NCI-H226 (cell line): ENCODE measurements around the gene ARHGAP33.
A peak's percentile ranks its signal among the peaks of the same experiment; 100 is the strongest.

Experiments
- DNase-seq: peaks from one replicate; pipeline ENCODE4 v3.0.0-alpha.2; 2015

Gene ARHGAP33

GRCh38 chr19:35739275-35740107 is 35.9 kb upstream of the ARHGAP33 start:
- no peak for DNase-seq

- DNase-seq: no peak
Observed at GRCh38 chr19:35740108-35740422, 35.3 kb upstream of the ARHGAP33 start.

- DNase-seq: peak; percentile 97
Observed at GRCh38 chr19:35740423-35741202, 34.8 kb upstream of the ARHGAP33 start.

GRCh38 chr19:35741203-35741515 is 34.2 kb upstream of the ARHGAP33 start:
- DNase-seq: no peak

- DNase-seq: no peak
Observed at GRCh38 chr19:35742121-35742724, 33.1 kb upstream of the ARHGAP33 start, which contains the start of gene IGFLR1. IGFLR1 (minus strand) TSS chr19:35742452; CDS start chr19:35741180, 1,272 bp downstream.

GRCh38 chr19:35743640-35744429 is 31.5 kb upstream of the ARHGAP33 start:
- no peak for DNase-seq

- DNase-seq: peak; percentile 90
Observed at GRCh38 chr19:35744430-35745327, 30.7 kb upstream of the ARHGAP33 start.

GRCh38 chr19:35745328-35746086 is 29.9 kb upstream of the ARHGAP33 start, which contains the start of the genes PSENEN and U2AF1L4:
PSENEN (plus strand) TSS chr19:35745651; CDS start chr19:35745931, 280 bp downstream.
U2AF1L4 (minus strand) TSS chr19:35745418; CDS start chr19:35745391, 27 bp downstream.
- peak; percentile 97 for DNase-seq

GRCh38 chr19:35746087-35746462 is 29.3 kb upstream of the ARHGAP33 start:
- DNase-seq: no peak

GRCh38 chr19:35746531-35746930 is 28.8 kb upstream of the ARHGAP33 start:
- no peak for DNase-seq

GRCh38 chr19:35748106-35749020 is 27.0 kb upstream of the ARHGAP33 start, which contains the start of gene LIN37:
LIN37 (plus strand) TSS chr19:35748576; CDS start chr19:35748725, 149 bp downstream.
- DNase-seq: peak; percentile 98

- DNase-seq: no peak
Observed at GRCh38 chr19:35750167-35750566, 25.2 kb upstream of the ARHGAP33 start.

GRCh38 chr19:35751839-35752745 is 23.3 kb upstream of the ARHGAP33 start:
- no peak for DNase-seq

GRCh38 chr19:35752746-35753350 is 22.5 kb upstream of the ARHGAP33 start:
- DNase-seq: no peak

- DNase-seq: no peak
Observed at GRCh38 chr19:35753634-35754369, 21.6 kb upstream of the ARHGAP33 start.

- DNase-seq: no peak
Observed at GRCh38 chr19:35754370-35755130, 20.8 kb upstream of the ARHGAP33 start.

GRCh38 chr19:35755131-35755549 is 20.2 kb upstream of the ARHGAP33 start:
- no peak for DNase-seq
